Small intestine (tissue), 7 donors: ENCODE results near the gene WDR90. TPM values are rescaled to one million over a fixed set of nuclear protein-coding genes. Genes with fewer than 3 reads are reported as not detected.

Experiments
- DNase-seq, 2 donors: peaks; one replicate each; pipeline versions ENCODE4 v3.0.0 to v3.0.0-alpha.2; 2013
- FAIRE-seq: peaks from 2 replicates; lab custom pipeline; 2012; peaks lifted over from hg19 to GRCh38; lab: Jason Lieb, UNC
- H3K27ac ChIP-seq, 3 donors: one replicate each; pipeline ENCODE4 v1.5.1; 2013; ENCODE audit warnings: low read length in 2 of 3, mild to moderate bottlenecking in 2 of 3, control low read depth in 1 of 3, inconsistent platforms in 1 of 3, low read depth in 1 of 3, moderate library complexity in 1 of 3
- H3K27me3 ChIP-seq, 3 donors: one replicate each; pipeline ENCODE4 v1.6.1; 2013; ENCODE audit warnings: low read length in 3 of 3, inconsistent platforms in 1 of 3; ENCODE audit not compliant: control insufficient read depth in 3 of 3, insufficient read depth in 3 of 3
- H3K36me3 ChIP-seq, 3 donors: one replicate each; pipeline ENCODE4 v1.6.1; 2013; ENCODE audit warnings: low read length in 3 of 3, inconsistent platforms in 1 of 3, low read depth in 1 of 3, mild to moderate bottlenecking in 1 of 3, moderate library complexity in 1 of 3; ENCODE audit not compliant: control insufficient read depth in 3 of 3, insufficient read depth in 2 of 3
- H3K4me1 ChIP-seq, 3 donors: one replicate each; pipeline ENCODE4 v1.6.1; 2013; ENCODE audit warnings: low read length in 2 of 3, inconsistent platforms in 1 of 3, low read depth in 1 of 3, mild to moderate bottlenecking in 1 of 3, moderate library complexity in 1 of 3; ENCODE audit not compliant: control insufficient read depth in 3 of 3, insufficient read depth in 2 of 3
- H3K4me3 ChIP-seq, 3 donors: one replicate each; pipeline ENCODE4 v1.5.1; 2013; ENCODE audit warnings: low read length in 3 of 3, control low read depth in 1 of 3, inconsistent platforms in 1 of 3, low read depth in 1 of 3, mild to moderate bottlenecking in 1 of 3, moderate library complexity in 1 of 3
- H3K9me3 ChIP-seq, 2 donors: one replicate each; pipeline ENCODE4 v1.6.1; 2013; ENCODE audit warnings: low read depth in 1 of 2, low read length in 1 of 2; ENCODE audit not compliant: control insufficient read depth in 2 of 2, insufficient read depth in 1 of 2
- WGBS, 3 donors: extraction: QIAGEN DNeasy Blood & Tissue Kit; methylation state at CpG; one replicate each; pipeline ENCODE4 v1.1.7; 2013; 5-methylcytosine and 5-hydroxymethylcytosine counted together
- polyA plus RNA-seq, 4 donors: library from polyadenylated mRNA; stranded (reverse) in 3 of 4; unstranded in 1 of 4; fragments of 200-250 nt in 3 of 4; fragments of 120-200 nt in 1 of 4; gene quantifications; one replicate each; pipeline versions ENCODE4 v1.2.1 to v1.2.3, GENCODE V29; 2013
- donor health status: healthy with polysubstance abuse.
- donor health status: control.
- donor health status: control.
- donor health status: Bipolar disorder and iron deficiency.
- donor health status: healthy.

Gene WDR90
- polyA plus RNA-seq, 4 donors, result 15.7 to 36.5 (median 25.6) TPM

GRCh38 chr16:677316-678190 lies 28.4 kb downstream of the WDR90 start:
- peaks cover 8 to 44% (median 10%) of the 10 kb centered on the region in 3 donors for H3K4me1 ChIP-seq
- 47 to 57% (median 53%) methylated on average over 49 to 57 of the region's 57 CpGs for WGBS, 3 donors

GRCh38 chr16:678209-678857 lies 29.2 kb downstream of the WDR90 start:
- no peak for DNase-seq
- H3K4me3 ChIP-seq, result no peak overlapping the region
- no peak for FAIRE-seq
- peaks cover 0 to 3% (median 0%) of the 10 kb centered on the region in 3 donors for H3K27me3 ChIP-seq
- H3K4me1 ChIP-seq, result peaks cover 8 to 51% (median 10%) of the 10 kb centered on the region in 3 donors
- H3K9me3 ChIP-seq, result no peaks in the 10 kb centered on the region
- WGBS, 3 donors, result 70 to 77% (median 76%) methylated on average over 19 to 21 of the region's 21 CpGs
- H3K36me3 ChIP-seq, result peaks cover 5 to 42% (median 8%) of the 10 kb centered on the region in 3 donors
- peak overlapping the region in 1 of 3 donors; percentile 5 for H3K27ac ChIP-seq

More at GRCh38 chr16:677316-678190, 28.4 kb downstream of the WDR90 start:
- no peak overlapping the region for H3K4me3 ChIP-seq
- peaks cover 0 to 3% (median 0%) of the 10 kb centered on the region in 3 donors for H3K27me3 ChIP-seq
- DNase-seq, result no peak
- no peaks in the 10 kb centered on the region for H3K9me3 ChIP-seq
- H3K36me3 ChIP-seq, result peaks cover 6 to 42% (median 9%) of the 10 kb centered on the region in 3 donors
- peak overlapping the region in 1 of 3 donors; percentile 30 for H3K27ac ChIP-seq
- no peak for FAIRE-seq

GRCh38 chr16:678858-679813 lies 30.0 kb downstream of the WDR90 start:
- DNase-seq (peak; percentile 51 to 85), FAIRE-seq (no peak)
- H3K36me3 ChIP-seq, result peaks cover 5 to 37% (median 8%) of the 10 kb centered on the region in 3 donors
- H3K9me3 ChIP-seq, result no peaks in the 10 kb centered on the region
- WGBS, 3 donors, result 24 to 29% (median 24%) methylated on average over 41 to 52 of the region's 52 CpGs
- peak overlapping the region in 2 of 3 donors; percentile 43 to 82 for H3K4me3 ChIP-seq
- H3K27me3 ChIP-seq, result peaks cover 0 to 3% (median 0%) of the 10 kb centered on the region in 3 donors
- peaks cover 8 to 54% (median 10%) of the 10 kb centered on the region in 3 donors for H3K4me1 ChIP-seq
- H3K27ac ChIP-seq, result peak overlapping the region; percentile 69 to 89 (median 70)

GRCh38 chr16:679814-680624 lies 30.9 kb downstream of the WDR90 start, which contains the start of gene STUB1:
Gene STUB1, plus strand, starts transcription at chr16:680410. Its CDS starts 116 bp downstream, at chr16:680526.
- Histone ChIP-seq H3K27ac (peak within 1 kb of the TSS; percentile 82 to 97 (median 96)), H3K4me1 (peaks cover 8 to 47% (median 9%) of the 10 kb centered on the region in 3 donors), H3K9me3 (no peaks in the 10 kb centered on the region), H3K27me3 (peaks cover 0 to 3% (median 0%) of the 10 kb centered on the region in 3 donors), H3K4me3 (peak within 1 kb of the TSS; percentile 79 to 90 (median 82)), H3K36me3 (peaks cover 5 to 34% (median 8%) of the 10 kb centered on the region in 3 donors)
- DNase-seq (peak; percentile 76 to 90), FAIRE-seq (no peak)
- WGBS, 3 donors, result 0 to 1% (median 1%) methylated on average over 37 to 91 of the region's 91 CpGs

- Histone ChIP-seq H3K4me3 (peak overlapping the region; percentile 79 to 90 (median 82)), H3K27ac (peak overlapping the region; percentile 46 to 96 (median 82)), H3K36me3 (peaks cover 5 to 40% (median 9%) of the 10 kb centered on the region in 3 donors), H3K27me3 (peaks cover 0 to 3% (median 0%) of the 10 kb centered on the region in 3 donors), H3K9me3 (no peaks in the 10 kb centered on the region), H3K4me1 (peaks cover 5 to 44% (median 6%) of the 10 kb centered on the region in 3 donors)
- WGBS, 3 donors, result 0 to 1% (median 0%) methylated on average over 32 to 38 of the region's 38 CpGs
- FAIRE-seq, result no peak
- no peak for DNase-seq
These were observed 31.4 kb downstream of the WDR90 start for GRCh38 chr16:680625-680945.

GRCh38 chr16:680967-681745 lies 32.0 kb downstream of the WDR90 start:
- Histone ChIP-seq H3K4me1 (peaks cover 4 to 41% (median 5%) of the 10 kb centered on the region in 3 donors), H3K9me3 (no peaks in the 10 kb centered on the region), H3K4me3 (peak overlapping the region; percentile 79 to 90 (median 82)), H3K27me3 (peaks cover 0 to 2% (median 0%) of the 10 kb centered on the region in 3 donors), H3K27ac (peak overlapping the region; percentile 46 to 96 (median 82)), H3K36me3 (peaks cover 5 to 44% (median 9%) of the 10 kb centered on the region in 3 donors)
- FAIRE-seq (no peak), DNase-seq (peak; percentile 50 to 54)
- 42 to 46% (median 43%) methylated on average over 44 of the region's 44 CpGs for WGBS, 3 donors
